SK-N-SH (cell line): ENCODE results near the gene IL12RB1. TPM values are rescaled to one million over a fixed set of nuclear protein-coding genes. Genes with fewer than 3 reads are reported as not detected.

ENCODE experiments used
- CTCF ChIA-PET: fragments of 300-600, 350-600 bp; formaldehyde crosslinking; extraction: SDS; loops from one replicate; lab custom pipeline; 2021; lab: Yijun Ruan, JAX
- POLR2A ChIA-PET: fragments of 350-600 bp; sonication (Branson Sonifier 250); formaldehyde crosslinking; extraction: SDS; loops from one replicate; lab custom pipeline; 2020; ENCODE audit warnings: antibody characterized with exemption, inconsistent platforms; lab: Yijun Ruan, JAX
- DNase-seq: peaks from one replicate; pipeline ENCODE4 v3.0.0; 2012
- H2AFZ ChIP-seq: fragments of 200-600 bp; sonication (generic); 2 replicates; pipeline ENCODE4 v1.8.1; 2016; ENCODE audit warnings: antibody characterized with exemption, mild to moderate bottlenecking, low read depth
- H3F3A ChIP-seq: fragments of 200-600 bp; sonication (generic); replicated peaks from 2 replicates; pipeline ENCODE3; 2016; ENCODE audit warnings: antibody characterized with exemption, mild to moderate bottlenecking; ENCODE audit not compliant: insufficient read depth
- H3K27ac ChIP-seq, 2 experiments: fragments of 200-500 bp in 1 of 2; fragments of 200-600 bp in 1 of 2; sonication (Bioruptor generic) in 1 of 2; sonication (generic), shearing (Covaris generic) in 1 of 2; 2 replicates each; pipeline versions ENCODE4 v1.5.1 to v1.6.1; 2014 to 2016; ENCODE audit warnings: low read depth in 2 of 2, inconsistent platforms in 1 of 2, low read length in 1 of 2, mild to moderate bottlenecking in 1 of 2, mixed read lengths in 1 of 2
- H3K27me3 ChIP-seq: fragments of 200-600 bp; sonication (generic), shearing (Covaris generic); 2 replicates; pipeline ENCODE4 v1.6.1; 2016; ENCODE audit warnings: mixed run types; ENCODE audit not compliant: insufficient read depth
- H3K36me3 ChIP-seq, 2 experiments: fragments of 200-500 bp in 1 of 2; fragments of 200-600 bp in 1 of 2; sonication (Bioruptor generic) in 1 of 2; sonication (generic) in 1 of 2; replicated peaks in 1 of 2; 2 replicates each; pipeline versions ENCODE3 to v1.5.1; 2014 to 2016; ENCODE audit warnings: low read length in 1 of 2, mild to moderate bottlenecking in 1 of 2; ENCODE audit not compliant: insufficient read depth in 2 of 2, control insufficient read depth in 1 of 2
- H3K4me1 ChIP-seq, 2 experiments: fragments of 200-500 bp in 1 of 2; fragments of 200-600 bp in 1 of 2; sonication (Bioruptor generic) in 1 of 2; sonication (generic), shearing (Covaris generic) in 1 of 2; 2 replicates each; pipeline versions ENCODE4 v1.5.1 to v1.6.1; 2014 to 2016; ENCODE audit warnings: low read depth in 1 of 2, low read length in 1 of 2, mixed run types in 1 of 2; ENCODE audit not compliant: insufficient read depth in 2 of 2, control insufficient read depth in 1 of 2
- H3K4me2 ChIP-seq: fragments of 200-600 bp; sonication (generic), shearing (Covaris generic); 2 replicates; pipeline ENCODE4 v1.6.1; 2017; ENCODE audit warnings: mixed run types
- H3K4me3 ChIP-seq, 2 experiments: fragments of 200-500 bp in 1 of 2; fragments of 200-600 bp in 1 of 2; sonication (Bioruptor generic) in 1 of 2; sonication (generic), shearing (Covaris generic) in 1 of 2; 2 replicates each; pipeline versions ENCODE4 v1.5.1 to v1.8.1; 2014 to 2016; ENCODE audit warnings: low read depth in 2 of 2, inconsistent platforms in 1 of 2, low read length in 1 of 2, mild to moderate bottlenecking in 1 of 2, mixed read lengths in 1 of 2, moderate library complexity in 1 of 2
- H3K79me2 ChIP-seq: fragments of 200-600 bp; sonication (generic); 2 replicates; pipeline ENCODE4 v1.8.1; 2017; ENCODE audit warnings: mild to moderate bottlenecking; ENCODE audit not compliant: insufficient read depth
- H3K9ac ChIP-seq: fragments of 200-600 bp; sonication (generic); 2 replicates; pipeline ENCODE4 v1.6.1; 2017; ENCODE audit warnings: mixed run types
- H3K9me2 ChIP-seq: fragments of 200-600 bp; sonication (generic); 2 replicates; pipeline ENCODE4 v1.6.1; 2017; ENCODE audit warnings: mixed run types
- H3K9me3 ChIP-seq: fragments of 200-600 bp; sonication (generic); 2 replicates; pipeline ENCODE4 v1.6.1; 2017; ENCODE audit warnings: mixed run types, mild to moderate bottlenecking, moderate library complexity
- H4K20me1 ChIP-seq: fragments of 200-600 bp; sonication (generic); 2 replicates; pipeline ENCODE4 v1.6.1; 2017; ENCODE audit warnings: mild to moderate bottlenecking, mixed run types; ENCODE audit not compliant: insufficient read depth
- ELF1 ChIP-seq: IDR thresholded peaks from 2 replicates; pipeline ENCODE4 v1.4.0; 2012
- EZH2phosphoT487 ChIP-seq: fragments of 200-600 bp; sonication (generic); IDR thresholded peaks from 2 replicates; pipeline ENCODE4 v1.6.1; 2017; ENCODE audit warnings: low read depth, mixed run types, mild to moderate bottlenecking, antibody characterized with exemption, moderate library complexity, borderline replicate concordance
- FOSL2 ChIP-seq: IDR thresholded peaks from 2 replicates; pipeline ENCODE4 v1.4.0; 2012; ENCODE audit warnings: low read depth, mild to moderate bottlenecking, moderate library complexity, borderline replicate concordance
- MEF2A ChIP-seq: IDR thresholded peaks from 2 replicates; pipeline ENCODE4 v1.4.0; 2012; ENCODE audit warnings: low read depth, borderline replicate concordance
- MXI1 ChIP-seq: IDR thresholded peaks from 2 replicates; pipeline ENCODE4 v1.6.1; 2012; ENCODE audit warnings: mild to moderate bottlenecking, low read depth, low read length, improper control_type of control experiment
- NFIC ChIP-seq: IDR thresholded peaks from 2 replicates; pipeline ENCODE4 v1.4.0; 2012; ENCODE audit warnings: borderline replicate concordance
- RAD21 ChIP-seq: IDR thresholded peaks from 2 replicates; pipeline ENCODE4 v1.6.1; 2012; ENCODE audit warnings: mild to moderate bottlenecking, low read length
- REST ChIP-seq: IDR thresholded peaks from 2 replicates; pipeline ENCODE4 v1.6.1; 2012; ENCODE audit warnings: mild to moderate bottlenecking, low read depth, low read length, moderate library complexity
- TCF12 ChIP-seq: IDR thresholded peaks from 2 replicates; pipeline ENCODE4 v1.4.0; 2012
- TEAD4 ChIP-seq: IDR thresholded peaks from 2 replicates; pipeline ENCODE4 v1.4.0; 2012; ENCODE audit warnings: mild to moderate bottlenecking, borderline replicate concordance; ENCODE audit not compliant: insufficient read depth
- ZBTB33 ChIP-seq: IDR thresholded peaks from 2 replicates; pipeline ENCODE4 v1.4.0; 2012; ENCODE audit warnings: low read depth, borderline replicate concordance
- WGBS: methylation state at CpG from one replicate; pipeline ENCODE4 v1.1.6; 2017; ENCODE audit warnings: low lambda C conversion rate; 5-methylcytosine and 5-hydroxymethylcytosine counted together
- polyA plus RNA-seq, 3 experiments: library from polyadenylated mRNA; depleted of rRNA; stranded (reverse); fragments of >200 nt; gene quantifications; 2 replicates each; pipeline ENCODE4 v1.2.3, GENCODE V29; 2012
- TF ChIP-seq, protein P1 (sequence below): fragments of 150-350 bp; IDR thresholded peaks from 2 replicates; pipeline ENCODE4 v1.6.1; 2016; ENCODE audit warnings: mild to moderate bottlenecking, low read depth, low read length

IL12RB1 gene
- polyA plus RNA-seq, 1 of the 3 experiments (the other 2 are of a cell fraction) = 0.02 TPM

- ChIA-PET CTCF (interaction anchor here (1.3 to 2.7 kb wide), 2 partner anchors 12 to 37 kb away, joined by 4 to 6 read pairs; partner anchors contain the start of gene ARRDC2), POLR2A (no interaction called here)
- no peaks in the 10 kb centered on the region for H3F3A ChIP-seq
- peak overlapping the region; percentile 69 for H3K4me2 ChIP-seq
- H2AFZ ChIP-seq = peak overlapping the region; percentile 84
- no peak overlapping the region for H3K27ac ChIP-seq
- no peaks in the 10 kb centered on the region for H3K9me2 ChIP-seq
- H3K4me3 ChIP-seq = peak overlapping the region in 1 of 2 experiments; percentile 28; a peak in 1 of 4 replicates
- H3K27me3 ChIP-seq = peaks cover 8% of the 10 kb centered on the region; the same call in 1 of the 2 replicates
- H3K79me2 ChIP-seq = no peaks in the 10 kb centered on the region
- 49% methylated on average over 7 of the region's 12 CpGs for WGBS
- H3K9me3 ChIP-seq = no peaks in the 10 kb centered on the region
- no peak for TF ChIP-seq EZH2phosphoT487
- TF ChIP-seq TEAD4 = no peak
- TF ChIP-seq MXI1 = no peak
- no peak for TF ChIP-seq FOSL2
- TF ChIP-seq ELF1 = no peak
- no peak for TF ChIP-seq TCF12
- TF ChIP-seq RAD21 = no peak
- no peak for TF ChIP-seq NFIC
- no peak for TF ChIP-seq REST
- no peak for TF ChIP-seq MEF2A
- TF ChIP-seq, protein P1, sequence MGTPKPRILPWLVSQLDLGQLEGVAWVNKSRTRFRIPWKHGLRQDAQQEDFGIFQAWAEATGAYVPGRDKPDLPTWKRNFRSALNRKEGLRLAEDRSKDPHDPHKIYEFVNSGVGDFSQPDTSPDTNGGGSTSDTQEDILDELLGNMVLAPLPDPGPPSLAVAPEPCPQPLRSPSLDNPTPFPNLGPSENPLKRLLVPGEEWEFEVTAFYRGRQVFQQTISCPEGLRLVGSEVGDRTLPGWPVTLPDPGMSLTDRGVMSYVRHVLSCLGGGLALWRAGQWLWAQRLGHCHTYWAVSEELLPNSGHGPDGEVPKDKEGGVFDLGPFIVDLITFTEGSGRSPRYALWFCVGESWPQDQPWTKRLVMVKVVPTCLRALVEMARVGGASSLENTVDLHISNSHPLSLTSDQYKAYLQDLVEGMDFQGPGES = no peak
- no peak for TF ChIP-seq ZBTB33
- TF ChIP-seq, all 33 proteins: peak for 0
- Histone ChIP-seq H3K4me1 (no peaks in the 10 kb centered on the region; a peak in 1 of 4 replicates), H4K20me1 (no peaks in the 10 kb centered on the region), H3K36me3 (no peaks in the 10 kb centered on the region), H3K9ac (no peak overlapping the region)
- DNase-seq = no peak
These were observed 41.9 kb downstream of the IL12RB1 start for GRCh38 chr19:18044825-18045304.
